Small intestine (tissue), 7 donors: ENCODE results near the gene IFNAR1. TPM values are rescaled to one million over a fixed set of nuclear protein-coding genes. Genes with fewer than 3 reads are reported as not detected.
"Not testable (repeated sequence)": the region's sequence is repeated elsewhere in the genome, so short reads cannot be mapped to it uniquely, and the experiment has no call there.

ENCODE experiments used
- DNase-seq, 2 donors: peaks; one replicate each; pipeline versions ENCODE4 v3.0.0 to v3.0.0-alpha.2; 2013
- FAIRE-seq: peaks from 2 replicates; lab custom pipeline; 2012; peaks lifted over from hg19 to GRCh38; lab: Jason Lieb, UNC
- H3K27ac ChIP-seq, 3 donors: one replicate each; pipeline ENCODE4 v1.5.1; 2013; ENCODE audit warnings: low read length in 2 of 3, mild to moderate bottlenecking in 2 of 3, control low read depth in 1 of 3, inconsistent platforms in 1 of 3, low read depth in 1 of 3, moderate library complexity in 1 of 3
- H3K27me3 ChIP-seq, 3 donors: one replicate each; pipeline ENCODE4 v1.6.1; 2013; ENCODE audit warnings: low read length in 3 of 3, inconsistent platforms in 1 of 3; ENCODE audit not compliant: control insufficient read depth in 3 of 3, insufficient read depth in 3 of 3
- H3K36me3 ChIP-seq, 3 donors: one replicate each; pipeline ENCODE4 v1.6.1; 2013; ENCODE audit warnings: low read length in 3 of 3, inconsistent platforms in 1 of 3, low read depth in 1 of 3, mild to moderate bottlenecking in 1 of 3, moderate library complexity in 1 of 3; ENCODE audit not compliant: control insufficient read depth in 3 of 3, insufficient read depth in 2 of 3
- H3K4me1 ChIP-seq, 3 donors: one replicate each; pipeline ENCODE4 v1.6.1; 2013; ENCODE audit warnings: low read length in 2 of 3, inconsistent platforms in 1 of 3, low read depth in 1 of 3, mild to moderate bottlenecking in 1 of 3, moderate library complexity in 1 of 3; ENCODE audit not compliant: control insufficient read depth in 3 of 3, insufficient read depth in 2 of 3
- H3K4me3 ChIP-seq, 3 donors: one replicate each; pipeline ENCODE4 v1.5.1; 2013; ENCODE audit warnings: low read length in 3 of 3, control low read depth in 1 of 3, inconsistent platforms in 1 of 3, low read depth in 1 of 3, mild to moderate bottlenecking in 1 of 3, moderate library complexity in 1 of 3
- H3K9me3 ChIP-seq, 2 donors: one replicate each; pipeline ENCODE4 v1.6.1; 2013; ENCODE audit warnings: low read depth in 1 of 2, low read length in 1 of 2; ENCODE audit not compliant: control insufficient read depth in 2 of 2, insufficient read depth in 1 of 2
- WGBS, 3 donors: extraction: QIAGEN DNeasy Blood & Tissue Kit; methylation state at CpG; one replicate each; pipeline ENCODE4 v1.1.7; 2013; 5-methylcytosine and 5-hydroxymethylcytosine counted together
- polyA plus RNA-seq, 4 donors: library from polyadenylated mRNA; stranded (reverse) in 3 of 4; unstranded in 1 of 4; fragments of 200-250 nt in 3 of 4; fragments of 120-200 nt in 1 of 4; gene quantifications; one replicate each; pipeline versions ENCODE4 v1.2.1 to v1.2.3, GENCODE V29; 2013
- donor health status: healthy with polysubstance abuse.
- donor health status: control.
- donor health status: control.
- donor health status: Bipolar disorder and iron deficiency.
- donor health status: healthy.

The IFNAR1 gene
- polyA plus RNA-seq, 4 donors: 6.0 to 31.0 (median 17.3) TPM

- no peak for FAIRE-seq
- H3K36me3 ChIP-seq: no peaks in the 10 kb centered on the region
- peak overlapping the region in 2 of 3 donors; percentile 36 to 58 for H3K27ac ChIP-seq
- H3K9me3 ChIP-seq: peaks cover 0 to 2% of the 10 kb centered on the region in 2 donors
- WGBS, 3 donors: 54 to 73% (median 65%) methylated on average over 5 of the region's 5 CpGs
- H3K27me3 ChIP-seq: no peaks in the 10 kb centered on the region
- H3K4me3 ChIP-seq: no peak overlapping the region
- H3K4me1 ChIP-seq: peaks cover 0 to 17% (median 0%) of the 10 kb centered on the region in 3 donors
- DNase-seq: no peak
These were observed 50.4 kb downstream of the IFNAR1 start for GRCh38 chr21:33375101-33375644.

GRCh38 chr21:33377221-33377920, 52.6 kb downstream of the IFNAR1 start:
- Histone ChIP-seq H3K9me3 (no peaks in the 10 kb centered on the region), H3K27ac (no peak overlapping the region), H3K36me3 (no peaks in the 10 kb centered on the region), H3K27me3 (no peaks in the 10 kb centered on the region), H3K4me1 (peaks cover 0 to 22% (median 7%) of the 10 kb centered on the region in 3 donors), H3K4me3 (no peak overlapping the region)
- DNase-seq (no peak), FAIRE-seq (no peak)
- WGBS, 3 donors: 90 to 93% (median 91%) methylated on average over 6 of the region's 6 CpGs

GRCh38 chr21:33378081-33378480, 53.3 kb downstream of the IFNAR1 start:
- Histone ChIP-seq H3K27me3 (no peaks in the 10 kb centered on the region), H3K27ac (no peak overlapping the region), H3K4me3 (no peak overlapping the region), H3K4me1 (peaks cover 2 to 26% (median 12%) of the 10 kb centered on the region in 3 donors), H3K9me3 (no peaks in the 10 kb centered on the region), H3K36me3 (no peaks in the 10 kb centered on the region)
- no peak for DNase-seq
- FAIRE-seq: no peak
- 86 to 93% (median 88%) methylated on average over 9 of the region's 9 CpGs for WGBS, 3 donors

- H3K4me3 ChIP-seq, H3K36me3 ChIP-seq, H3K27me3 ChIP-seq, FAIRE-seq, H3K9me3 ChIP-seq: not testable (repeated sequence)
- 46 to 58% (median 52%) methylated on average over 1 of the region's 1 CpG for WGBS, 3 donors
- Histone ChIP-seq H3K4me1 (peaks cover 3 to 25% (median 12%) of the 10 kb centered on the region in 3 donors), H3K27ac (peak overlapping the region; percentile 50 to 94 (median 73))
- peak in 1 of 2 donors; percentile 38 for DNase-seq
These were observed 55.2 kb downstream of the IFNAR1 start for GRCh38 chr21:33379934-33380333.

- DNase-seq (peak; percentile 67 to 96), FAIRE-seq (no peak)
- peaks cover 8 to 23% (median 12%) of the 10 kb centered on the region in 3 donors for H3K4me1 ChIP-seq
These were observed 55.8 kb downstream of the IFNAR1 start for GRCh38 chr21:33380483-33380998.

GRCh38 chr21:33381381-33381780, 56.6 kb downstream of the IFNAR1 start:
- H3K36me3 ChIP-seq, DNase-seq, H3K27ac ChIP-seq, H3K9me3 ChIP-seq, FAIRE-seq, H3K27me3 ChIP-seq, H3K4me3 ChIP-seq: not testable (repeated sequence)
- H3K4me1 ChIP-seq: peaks cover 8 to 26% (median 12%) of the 10 kb centered on the region in 3 donors
- WGBS, 3 donors: 91 to 92% (median 92%) methylated on average over 6 of the region's 6 CpGs

More at GRCh38 chr21:33380483-33380998, 55.8 kb downstream of the IFNAR1 start:
- Histone ChIP-seq H3K9me3 (no peaks in the 10 kb centered on the region), H3K4me3 (no peak overlapping the region), H3K27me3 (no peaks in the 10 kb centered on the region), H3K27ac (peak overlapping the region; percentile 50 to 94 (median 73)), H3K36me3 (no peaks in the 10 kb centered on the region)
- WGBS, 3 donors: 18 to 26% (median 21%) methylated on average over 11 of the region's 11 CpGs

- H3K4me1 ChIP-seq: peaks cover 8 to 35% (median 12%) of the 10 kb centered on the region in 3 donors
- 15 to 30% (median 22%) methylated on average over 20 of the region's 20 CpGs for WGBS, 3 donors
- DNase-seq (peak; percentile 78 to 80), FAIRE-seq (no peak)
- H3K27me3 ChIP-seq: no peaks in the 10 kb centered on the region
- no peaks in the 10 kb centered on the region for H3K9me3 ChIP-seq
- no peaks in the 10 kb centered on the region for H3K36me3 ChIP-seq
- H3K4me3 ChIP-seq: no peak overlapping the region
- peak overlapping the region in 2 of 3 donors; percentile 41 to 90 for H3K27ac ChIP-seq
These were observed 58.5 kb downstream of the IFNAR1 start for GRCh38 chr21:33383056-33383888.

GRCh38 chr21:33384841-33385331, 60.1 kb downstream of the IFNAR1 start:
- Histone ChIP-seq H3K36me3 (no peaks in the 10 kb centered on the region), H3K4me1 (peaks cover 8 to 35% (median 12%) of the 10 kb centered on the region in 3 donors), H3K27me3 (no peaks in the 10 kb centered on the region), H3K9me3 (no peaks in the 10 kb centered on the region), H3K27ac (peak overlapping the region in 1 of 3 donors; percentile 30), H3K4me3 (no peak overlapping the region)
- FAIRE-seq (no peak), DNase-seq (peak; percentile 49 to 83)
- 37 to 58% (median 43%) methylated on average over 17 of the region's 17 CpGs for WGBS, 3 donors
